HFF-Myc (cell line): Measurements from ENCODE around the gene NES.

ENCODE experiments used
- DNase-seq: peaks from one replicate; pipeline ENCODE4 v3.0.0-alpha.2; 2011; ENCODE audit warnings: low read depth; ENCODE audit errors: extremely low read depth
- H3K4me3 ChIP-seq: replicated peaks from 2 replicates; pipeline ENCODE4 v1.5.1; 2011; ENCODE audit warnings: low read depth, mild to moderate bottlenecking, control low read depth, low read length
- TF ChIP-seq, protein P1 (sequence below): IDR thresholded peaks from 2 replicates; pipeline ENCODE4 v1.5.1; 2012; ENCODE audit warnings: mild to moderate bottlenecking, low read depth, low read length, control low read depth; ENCODE audit errors: missing control alignments

Gene NES

DNA sequence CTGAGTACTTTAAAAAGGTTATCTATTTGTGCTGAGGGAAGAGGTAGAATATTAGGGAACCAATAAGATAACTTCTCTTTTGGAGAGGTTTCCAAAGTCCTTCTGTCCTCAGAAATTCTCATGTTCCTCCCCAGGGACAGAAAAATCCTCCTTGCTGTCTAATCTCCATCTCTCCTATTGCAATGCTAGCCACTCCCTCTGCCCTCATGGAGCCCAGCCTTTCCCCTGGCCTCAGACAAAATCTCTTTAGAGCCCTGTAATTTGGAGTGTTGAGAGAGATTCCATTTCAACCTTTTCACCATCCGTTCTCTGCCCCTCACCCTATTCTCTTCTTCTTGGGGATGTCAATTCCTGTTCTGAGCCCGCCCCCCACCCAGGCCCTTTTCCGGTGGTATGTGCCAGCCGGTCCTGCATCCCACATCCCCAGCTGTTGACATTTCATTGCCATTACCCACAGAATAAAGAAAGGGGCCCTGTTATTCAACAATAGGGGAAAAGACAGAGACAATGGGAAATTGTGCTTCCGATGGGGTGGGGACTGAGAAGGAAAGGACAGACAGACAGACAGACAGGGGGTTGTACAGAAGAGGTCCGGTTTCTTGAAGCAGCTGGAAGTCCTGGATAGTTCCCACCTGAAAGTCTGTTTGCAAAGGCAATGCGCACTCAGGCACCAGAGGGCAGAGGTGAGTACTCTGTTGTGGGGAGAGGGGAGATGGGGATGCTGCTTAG, 58.2 kb downstream of the NES start, which contains the start of gene HAPLN2:
Gene HAPLN2, plus strand, starts transcription at position 563 of the 729 bp plus-strand sequence. CDS start 4,076 bp downstream, outside the sequence.
- TF ChIP-seq, protein P1, sequence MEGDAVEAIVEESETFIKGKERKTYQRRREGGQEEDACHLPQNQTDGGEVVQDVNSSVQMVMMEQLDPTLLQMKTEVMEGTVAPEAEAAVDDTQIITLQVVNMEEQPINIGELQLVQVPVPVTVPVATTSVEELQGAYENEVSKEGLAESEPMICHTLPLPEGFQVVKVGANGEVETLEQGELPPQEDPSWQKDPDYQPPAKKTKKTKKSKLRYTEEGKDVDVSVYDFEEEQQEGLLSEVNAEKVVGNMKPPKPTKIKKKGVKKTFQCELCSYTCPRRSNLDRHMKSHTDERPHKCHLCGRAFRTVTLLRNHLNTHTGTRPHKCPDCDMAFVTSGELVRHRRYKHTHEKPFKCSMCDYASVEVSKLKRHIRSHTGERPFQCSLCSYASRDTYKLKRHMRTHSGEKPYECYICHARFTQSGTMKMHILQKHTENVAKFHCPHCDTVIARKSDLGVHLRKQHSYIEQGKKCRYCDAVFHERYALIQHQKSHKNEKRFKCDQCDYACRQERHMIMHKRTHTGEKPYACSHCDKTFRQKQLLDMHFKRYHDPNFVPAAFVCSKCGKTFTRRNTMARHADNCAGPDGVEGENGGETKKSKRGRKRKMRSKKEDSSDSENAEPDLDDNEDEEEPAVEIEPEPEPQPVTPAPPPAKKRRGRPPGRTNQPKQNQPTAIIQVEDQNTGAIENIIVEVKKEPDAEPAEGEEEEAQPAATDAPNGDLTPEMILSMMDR = peak; percentile 57
- DNase-seq = no peak
- no peak within 1 kb of the TSS for H3K4me3 ChIP-seq
